ENCODE measurements around the gene KLHL36. TPM values are rescaled to one million over a fixed set of nuclear protein-coding genes. Genes with fewer than 3 reads are reported as not detected.

Gene KLHL36
- 40.7 and 45.5 TPM in 2 replicates for total RNA-seq (2014; rRNA removed)
- polyA plus RNA-seq (2012) = 21.0 TPM

DNA sequence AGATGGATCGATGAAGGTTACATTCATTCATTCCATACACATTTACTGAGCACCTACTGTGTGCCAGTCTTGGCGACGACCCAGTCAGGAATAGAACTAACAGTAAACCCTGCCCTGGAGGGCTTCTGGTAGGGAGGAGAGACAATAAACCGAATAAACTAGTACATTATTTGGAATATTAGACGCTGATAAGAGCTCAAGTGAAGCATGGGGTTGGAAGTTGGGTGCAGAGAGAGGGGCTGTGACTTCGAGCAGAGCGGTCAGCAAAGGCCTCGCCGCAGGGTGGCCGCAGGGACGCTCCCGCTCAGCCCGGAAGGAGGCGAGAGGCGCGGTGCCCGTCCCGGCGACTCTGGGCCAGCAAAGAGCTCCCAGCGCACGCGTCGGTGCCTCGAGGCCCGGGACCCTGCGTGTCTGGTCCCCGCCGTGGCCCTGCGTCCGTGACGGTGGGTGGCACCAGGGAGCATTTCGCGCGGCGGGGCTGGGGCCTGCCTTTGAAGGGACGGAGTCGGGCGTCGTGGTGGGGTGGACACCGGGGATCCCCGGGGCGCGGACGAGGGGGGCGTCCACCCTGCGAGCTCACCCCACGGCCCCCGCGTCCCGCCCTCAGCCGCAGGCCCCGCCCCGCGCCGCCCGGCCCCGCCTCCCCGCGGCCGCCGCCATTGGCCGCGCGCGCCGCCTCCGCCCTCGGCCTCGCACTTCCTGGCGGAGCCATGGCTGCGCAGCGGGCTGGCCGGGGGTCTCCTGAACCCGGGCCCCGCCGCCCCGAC, at the start of gene KLHL36:
TSS of gene KLHL36 (plus strand) at position 684 of the 767 bp plus-strand sequence. CDS start 2,357 bp downstream, outside the sequence.
- DNase-seq (ENCODE audit: low read depth) = no peak

DNA sequence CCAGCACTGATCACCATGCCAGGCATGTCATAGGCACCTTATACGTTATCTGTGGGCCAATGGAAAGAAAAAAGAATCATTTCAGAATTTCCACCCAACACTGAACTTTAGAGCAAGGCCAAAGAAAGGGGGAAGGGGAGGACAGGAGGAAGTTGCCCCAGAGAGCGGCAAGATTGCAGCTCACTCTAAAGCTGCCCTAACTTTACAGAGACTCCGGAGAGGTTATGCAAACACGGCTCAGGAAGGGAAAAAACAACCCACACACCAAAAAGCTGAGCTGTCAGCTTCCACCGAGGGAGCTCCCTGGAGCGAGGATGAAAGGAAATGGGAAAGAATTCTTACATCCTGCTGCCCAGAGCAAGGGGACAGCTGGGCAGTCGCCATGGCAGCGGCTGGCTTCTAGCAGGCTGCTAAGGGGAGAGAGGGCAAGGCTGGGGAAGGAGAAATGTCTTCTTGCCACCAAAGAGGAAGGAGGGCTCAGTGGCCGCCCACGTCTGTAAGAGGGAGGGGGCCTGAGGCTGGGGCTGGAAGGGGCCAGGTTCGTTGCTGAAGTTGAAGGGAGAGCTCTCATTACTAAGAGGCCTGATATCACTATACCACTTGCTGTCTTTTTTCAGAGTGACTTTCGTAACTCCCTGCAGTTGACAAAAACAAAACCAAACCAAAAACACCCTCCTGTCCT, 48.6 kb upstream of the KLHL36 start:
- peak; percentile 86 for DNase-seq (ENCODE audit: low read depth)

DNA sequence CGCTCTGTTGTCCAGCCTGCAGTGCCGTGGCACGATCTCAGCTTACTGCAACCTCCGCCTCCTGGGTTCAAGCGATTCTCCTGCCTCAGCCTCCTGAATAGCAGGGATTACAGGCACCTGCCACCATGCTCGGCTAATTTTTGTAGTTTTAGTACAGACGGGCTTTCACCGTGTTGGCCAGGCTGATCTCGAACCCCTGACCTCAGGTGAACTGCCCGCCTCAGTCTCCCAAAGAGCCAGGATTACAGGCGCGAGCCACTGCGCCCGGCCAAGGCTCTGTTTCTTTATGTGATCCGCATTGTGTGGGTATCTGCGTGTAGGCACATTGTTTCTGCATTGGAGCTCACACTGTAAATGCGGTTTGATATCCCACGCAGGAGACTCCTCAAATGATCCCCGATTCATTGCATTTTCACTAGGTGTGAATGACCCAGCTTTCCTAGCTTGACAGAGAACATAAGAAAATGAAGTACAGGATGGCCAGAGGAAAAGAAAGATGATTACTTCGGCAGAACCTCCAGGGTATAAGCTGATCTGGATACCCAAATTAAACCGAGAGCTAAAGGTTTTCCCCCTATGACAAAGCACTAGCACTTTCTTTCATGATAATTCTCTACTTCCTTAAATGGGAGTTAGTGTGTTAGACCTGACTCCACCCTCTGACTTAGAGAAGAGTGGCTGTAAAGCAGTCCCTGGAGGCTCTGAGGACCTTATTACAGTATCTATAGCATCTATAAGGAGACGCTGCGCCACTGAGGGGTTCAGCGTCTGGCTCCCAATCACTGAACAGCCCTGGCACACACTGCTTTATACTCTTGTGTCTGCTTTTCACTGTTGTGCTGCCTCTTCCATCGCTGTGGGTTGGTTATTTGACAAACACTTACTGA, 47.7 kb upstream of the KLHL36 start:
- no peak for DNase-seq (ENCODE audit: low read depth)

DNA sequence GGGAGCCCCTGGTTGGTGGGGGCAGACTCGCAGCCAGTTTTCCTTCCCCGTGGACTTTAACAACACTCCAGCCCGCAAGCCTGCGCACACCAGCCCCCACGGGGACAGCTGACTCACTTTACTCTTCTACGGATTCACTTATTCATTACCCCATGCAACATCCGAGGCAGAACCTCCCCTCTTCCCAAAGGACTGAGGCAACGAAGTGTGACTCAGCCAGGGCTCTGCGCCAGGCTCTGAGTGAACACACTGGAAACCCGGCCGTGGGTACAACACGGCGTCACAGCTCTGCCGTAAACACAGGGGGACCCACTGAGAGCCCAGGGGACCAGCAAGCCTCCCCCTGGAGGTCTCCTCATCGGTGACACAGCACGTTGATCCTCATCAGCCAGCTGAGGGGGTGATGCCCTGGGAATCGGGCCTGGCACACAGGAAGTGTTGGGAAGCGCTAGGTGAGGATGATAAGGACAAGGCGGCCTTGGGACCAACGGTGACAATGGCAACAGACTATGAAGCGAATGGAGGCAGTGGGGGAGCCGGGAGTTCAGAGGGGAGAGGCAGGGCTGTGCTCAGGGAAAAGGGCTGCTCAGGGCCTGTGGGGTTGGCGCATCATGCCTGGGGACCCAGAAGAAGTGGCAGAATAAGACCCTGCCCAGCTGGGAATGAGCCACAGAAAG, 45.0 kb upstream of the KLHL36 start:
- peak; percentile 96 for DNase-seq (ENCODE audit: low read depth)

DNA sequence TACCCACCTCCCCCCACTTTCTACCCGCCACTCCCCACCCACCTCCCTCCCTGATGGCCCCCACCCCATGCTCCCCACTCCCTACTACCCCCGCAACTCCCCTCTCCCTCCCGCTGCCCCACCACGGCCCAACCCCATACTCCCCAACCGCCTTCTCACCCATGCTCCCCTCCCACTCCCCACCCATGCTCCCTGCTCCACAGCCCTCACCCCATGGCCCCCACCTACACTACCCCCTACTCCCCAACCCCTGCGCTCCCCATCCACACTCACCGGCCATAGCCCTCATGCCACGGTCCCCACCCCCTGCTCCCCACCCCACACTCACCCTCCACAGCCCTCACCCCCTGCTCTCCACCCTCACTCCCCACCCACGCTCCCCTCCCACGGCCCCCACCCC, 44.4 kb upstream of the KLHL36 start:
- DNase-seq (ENCODE audit: low read depth) = no peak

DNA sequence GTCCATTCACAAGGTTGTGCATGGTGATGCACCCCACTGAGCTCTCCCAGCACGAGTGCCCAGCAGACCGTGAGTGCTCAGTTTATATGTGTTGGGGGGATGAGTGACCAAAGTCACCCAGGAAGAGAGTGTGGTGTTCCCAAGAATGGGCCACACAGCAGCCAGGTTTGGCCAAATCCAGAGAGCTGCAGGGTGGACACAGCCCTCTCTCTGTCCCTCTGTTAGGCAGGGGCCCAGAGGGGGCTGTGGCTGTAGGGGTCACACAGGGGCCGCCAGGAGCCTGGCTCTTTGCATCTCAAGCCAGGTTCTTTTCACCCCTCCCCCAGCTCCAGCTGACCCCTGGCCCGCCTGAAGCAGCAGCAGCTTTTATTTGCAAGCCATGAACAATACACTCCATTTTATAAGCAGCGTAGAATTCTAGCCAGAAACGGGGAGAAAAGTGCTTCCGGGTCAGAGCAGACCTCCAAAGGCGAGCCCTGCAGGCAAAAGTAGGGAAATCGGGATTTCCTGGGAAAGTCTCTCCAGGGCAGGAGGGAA, 43.8 kb upstream of the KLHL36 start:
- DNase-seq (ENCODE audit: low read depth) = no peak

DNA sequence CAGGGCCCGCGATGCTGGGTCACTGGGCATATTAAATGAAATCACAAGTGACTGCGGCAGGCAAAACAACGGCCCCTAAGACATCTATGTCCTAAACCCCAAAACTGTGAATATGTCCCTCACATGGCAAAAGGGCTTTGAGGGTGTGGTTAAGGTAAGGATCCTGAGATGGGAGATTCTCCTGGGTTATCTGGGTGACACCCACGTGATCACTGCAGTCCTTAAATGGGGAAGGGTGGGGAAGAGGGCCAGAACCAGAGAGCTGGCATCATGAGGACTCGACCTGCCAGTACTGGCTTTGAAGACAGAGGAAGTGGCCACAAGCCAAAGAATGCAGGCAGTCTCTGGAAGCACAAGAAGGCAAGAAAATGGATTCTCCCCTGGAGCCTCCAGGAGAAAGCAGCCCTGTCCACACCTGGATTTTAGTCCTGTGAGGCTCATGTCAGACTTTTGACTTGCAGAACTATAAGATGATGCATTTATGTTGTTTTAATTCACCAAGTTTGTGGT, 42.9 kb upstream of the KLHL36 start:
- DNase-seq (ENCODE audit: low read depth) = no peak

DNA sequence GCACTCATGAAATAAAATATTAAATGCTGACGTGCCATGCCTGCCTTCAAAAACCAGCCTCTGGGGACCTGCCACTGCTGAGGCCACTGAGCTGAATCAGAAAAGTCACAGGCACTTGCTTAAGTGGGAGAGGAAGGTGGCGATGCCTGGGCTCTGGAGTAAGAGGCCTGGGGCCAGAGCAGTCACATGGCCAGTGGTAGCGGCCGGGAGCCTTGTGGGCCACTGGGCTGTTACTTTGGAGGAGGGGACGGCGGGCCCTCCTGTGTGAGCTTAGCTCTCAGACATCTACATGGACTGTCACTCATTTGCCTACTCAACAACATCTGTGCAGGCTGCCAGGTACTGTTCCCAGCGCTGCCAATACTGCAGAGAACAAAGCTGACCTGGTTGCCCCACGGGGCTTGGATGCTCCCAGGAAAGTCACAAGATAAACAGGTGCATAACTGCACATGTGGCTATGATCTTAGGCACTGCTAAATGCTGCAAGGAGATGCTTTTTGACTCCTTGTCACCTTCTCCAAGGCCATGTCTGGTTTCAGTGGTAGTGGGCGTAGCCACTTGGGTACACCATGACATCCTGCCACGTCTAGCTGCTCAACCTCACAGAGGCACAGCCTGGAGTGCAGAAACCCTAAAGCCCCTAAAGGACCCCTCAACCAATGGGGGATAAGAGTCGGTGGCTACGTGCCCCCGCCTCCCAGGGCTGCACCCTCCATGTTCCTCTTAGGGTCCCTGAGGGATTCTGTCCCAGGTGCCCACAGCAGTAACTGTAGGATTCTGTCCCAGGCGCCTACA, 42.0 kb upstream of the KLHL36 start:
- no peak for DNase-seq (ENCODE audit: low read depth)

DNA sequence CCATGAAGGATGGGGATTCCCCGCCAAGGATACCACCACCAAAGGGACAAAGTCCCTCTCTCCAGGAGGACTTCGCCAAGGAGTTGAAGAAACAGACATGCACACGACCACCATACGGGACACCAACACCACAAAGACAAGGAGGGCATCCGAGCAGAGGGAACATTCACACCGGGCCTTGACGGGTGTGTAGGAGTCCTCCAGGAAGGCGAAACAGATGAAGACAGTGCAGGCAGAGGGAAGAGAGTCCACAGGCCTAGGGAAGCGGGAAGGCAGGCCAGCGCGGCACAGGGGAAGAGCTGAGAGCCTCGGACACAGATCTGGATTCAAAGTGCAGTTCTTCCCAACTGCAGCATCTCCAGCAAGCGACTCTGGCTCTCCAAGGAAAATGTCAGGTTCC, 41.2 kb upstream of the KLHL36 start:
- no peak for DNase-seq (ENCODE audit: low read depth)

DNA sequence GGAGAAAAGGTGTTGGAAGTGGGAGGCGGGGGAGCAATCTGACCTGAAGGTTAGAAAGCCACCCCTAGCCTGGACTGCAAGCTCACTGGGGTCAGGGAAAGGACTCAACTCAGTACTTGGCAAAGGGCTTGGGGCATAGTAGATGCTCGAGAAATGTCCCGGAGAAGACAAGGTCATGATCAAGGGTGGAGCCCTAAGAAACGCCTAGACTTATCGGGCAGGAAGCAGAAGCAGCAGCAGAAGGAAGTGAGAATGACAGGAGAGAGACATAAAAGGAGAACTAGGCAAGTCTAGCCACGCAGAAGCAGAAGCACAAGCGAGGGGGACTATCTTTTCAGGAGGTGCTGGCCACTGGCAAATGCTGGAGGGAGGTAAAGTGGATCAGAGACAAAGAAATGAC, 40.6 kb upstream of the KLHL36 start:
- DNase-seq (ENCODE audit: low read depth) = no peak

DNA sequence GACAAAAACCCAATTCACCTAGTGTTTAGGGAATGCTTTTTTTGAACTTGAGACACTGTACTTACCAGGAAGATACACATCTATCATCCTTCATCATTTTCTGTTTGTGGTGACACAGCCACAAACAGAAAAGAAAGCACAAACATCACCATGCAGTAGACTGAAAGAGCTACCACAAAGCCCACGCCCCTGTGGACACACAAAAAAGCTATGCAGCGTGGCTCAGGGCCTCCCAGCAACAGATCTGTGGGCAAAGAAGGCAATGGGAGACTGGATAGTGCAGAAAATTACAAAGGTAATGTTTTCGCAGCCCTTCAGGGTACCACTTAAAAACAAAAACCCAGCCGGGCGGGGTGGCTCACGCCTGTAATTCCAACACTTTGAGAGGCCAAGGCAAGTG, 40.0 kb upstream of the KLHL36 start:
- no peak for DNase-seq (ENCODE audit: low read depth)

DNA sequence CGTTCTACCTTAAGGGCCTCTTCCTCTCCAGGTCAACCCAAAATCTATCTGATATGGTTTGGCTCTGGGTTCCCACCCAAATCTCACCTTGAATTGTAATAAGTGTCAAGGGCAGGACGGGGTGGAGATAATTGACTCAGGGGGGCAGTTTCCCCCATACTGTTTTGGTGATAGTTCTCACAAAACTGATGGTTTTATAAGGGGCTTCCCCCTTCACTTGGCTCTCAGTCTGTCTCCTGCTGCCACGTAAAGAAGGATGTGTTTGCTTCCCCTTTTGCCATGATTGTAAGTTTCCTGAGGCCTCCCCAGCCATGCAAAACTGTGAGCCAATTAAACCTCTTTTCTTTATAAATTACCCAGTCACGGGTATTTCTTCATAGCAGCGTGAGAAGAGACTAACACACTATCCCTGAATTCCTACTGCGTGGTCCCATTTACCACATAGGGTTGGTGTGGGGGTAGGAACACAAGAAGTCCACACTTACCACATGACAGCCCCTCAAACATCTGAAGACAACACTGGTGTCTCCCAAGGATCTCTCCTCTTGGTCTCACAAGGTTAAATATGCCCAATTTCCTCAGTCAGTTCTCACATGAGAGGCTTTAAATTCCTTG, 38.6 kb upstream of the KLHL36 start:
- no peak for DNase-seq (ENCODE audit: low read depth)

DNA sequence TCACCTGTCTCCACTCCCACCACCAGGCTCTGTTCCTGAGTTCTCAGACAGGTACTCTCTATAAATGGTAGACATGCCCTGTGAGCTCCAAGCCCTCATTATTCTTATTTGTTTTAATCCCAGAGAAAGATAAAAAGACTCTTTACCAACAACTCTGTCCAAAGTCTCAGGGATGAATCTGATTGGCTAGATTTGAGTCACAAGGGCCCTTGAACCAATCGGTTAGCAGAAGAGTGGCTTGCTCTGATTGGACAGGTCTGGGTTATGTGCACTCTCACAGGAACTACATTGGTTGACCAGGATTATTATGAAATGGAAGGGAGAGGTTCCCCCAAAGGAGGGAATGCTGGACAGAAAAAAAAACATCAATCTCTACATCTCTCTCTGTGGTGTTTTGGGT, 37.9 kb upstream of the KLHL36 start:
- DNase-seq (ENCODE audit: low read depth) = no peak

DNA sequence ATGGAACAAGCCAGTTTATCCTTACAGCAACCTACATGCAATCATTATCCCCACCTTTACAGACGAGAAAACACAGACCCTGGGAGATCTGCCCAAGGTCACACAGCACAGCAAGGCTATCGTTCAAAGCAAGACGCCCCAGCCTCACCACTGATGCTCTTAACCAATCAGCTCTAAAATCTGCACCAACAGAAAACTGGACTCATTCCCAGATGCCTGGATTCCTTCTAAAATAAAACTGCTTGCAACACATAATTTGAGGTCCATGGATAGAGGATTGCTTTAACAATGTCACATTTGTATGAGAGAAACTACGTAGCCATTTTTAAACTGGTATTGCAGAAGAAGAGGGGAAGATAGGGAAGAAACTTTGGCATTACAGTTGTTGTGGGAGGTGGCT, 37.3 kb upstream of the KLHL36 start:
- no peak for DNase-seq (ENCODE audit: low read depth)

DNA sequence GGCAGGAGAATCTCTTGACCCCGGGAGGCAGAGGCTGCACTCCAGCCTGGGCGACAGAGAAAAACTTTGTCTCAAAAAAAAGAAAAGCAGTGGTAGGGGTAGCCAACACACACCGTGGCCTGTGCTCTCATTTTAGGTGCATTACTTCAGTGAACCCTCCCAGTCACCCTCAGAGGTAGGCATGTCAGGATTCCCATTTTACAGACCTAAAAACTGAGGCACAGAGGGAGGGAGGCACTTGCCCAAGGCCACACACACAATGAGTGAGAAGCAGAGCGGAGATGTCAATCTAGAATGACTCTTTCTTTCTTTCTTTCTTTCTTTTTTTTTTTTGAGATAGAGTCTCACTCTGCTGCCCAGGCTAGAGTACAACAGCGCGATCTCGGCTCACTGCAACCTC, 35.6 kb upstream of the KLHL36 start:
- no peak for DNase-seq (ENCODE audit: low read depth)

DNA sequence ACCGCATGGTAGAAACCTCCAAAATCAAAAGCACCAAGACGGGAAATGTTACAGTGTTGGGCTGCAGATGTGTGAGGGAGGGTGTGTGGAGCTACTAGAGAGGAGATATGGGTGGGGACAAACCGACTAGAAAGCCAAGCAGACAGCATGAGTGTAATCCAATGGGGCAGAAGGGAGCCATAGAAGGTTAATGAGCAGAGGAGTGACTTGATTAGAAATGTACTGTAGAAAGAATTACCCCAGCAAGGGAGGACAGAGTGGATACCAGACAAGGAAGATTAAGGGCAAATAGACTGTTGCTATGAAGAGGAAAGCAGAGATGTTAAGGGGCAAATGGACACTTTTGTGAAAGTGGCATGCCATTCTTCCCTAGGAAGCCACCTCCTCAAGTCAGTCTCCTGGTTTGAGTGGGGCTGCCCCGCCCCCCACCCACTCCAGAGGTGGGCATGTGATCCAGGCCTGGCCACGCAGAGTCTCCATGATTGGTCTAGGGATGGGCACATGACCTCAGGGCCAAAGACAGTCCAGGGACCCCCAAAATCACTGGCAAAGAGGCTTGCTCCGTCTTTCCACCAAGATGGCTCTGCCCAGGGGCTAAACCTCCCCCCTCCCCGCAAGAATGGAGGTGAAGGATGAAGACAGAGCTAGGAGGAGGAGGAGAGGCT, 34.8 kb upstream of the KLHL36 start:
- DNase-seq (ENCODE audit: low read depth) = no peak

DNA sequence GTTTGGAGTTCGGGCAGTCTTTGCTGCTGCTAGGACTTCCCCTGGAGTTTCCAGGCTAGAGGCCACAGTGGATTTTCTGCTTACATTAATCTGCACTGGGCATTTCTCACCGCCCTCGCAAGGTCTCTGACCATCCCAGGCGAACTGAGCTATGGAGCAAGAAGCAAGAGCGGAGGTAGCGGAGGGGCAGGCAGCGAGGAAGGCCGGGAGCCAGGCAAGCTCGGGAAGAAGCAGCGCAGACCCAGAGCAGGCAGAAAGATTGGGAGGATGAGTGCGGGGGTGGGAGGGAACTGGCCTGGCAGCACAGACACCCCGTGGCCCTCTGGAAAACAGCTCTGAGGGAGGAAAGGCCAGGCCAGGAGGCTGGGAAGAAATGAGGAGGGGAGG, 34.2 kb upstream of the KLHL36 start:
- no peak for DNase-seq (ENCODE audit: low read depth)

DNA sequence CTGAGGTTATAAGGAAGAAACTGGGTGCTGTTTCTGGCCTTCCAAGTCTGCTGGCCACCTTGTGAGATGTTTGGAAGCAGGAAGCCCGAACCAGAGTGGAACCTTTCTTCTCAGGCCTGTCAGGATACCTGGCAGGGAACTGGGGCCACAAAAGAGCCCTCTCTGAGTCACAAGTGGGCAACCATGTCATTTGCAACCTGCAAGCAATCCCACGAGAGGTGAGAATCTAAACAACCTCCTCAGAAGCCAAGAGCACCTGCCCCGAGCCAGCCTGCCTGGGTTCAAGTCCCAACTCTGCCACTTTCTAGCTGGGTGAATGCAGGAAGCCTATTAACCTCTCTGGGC, 33.7 kb upstream of the KLHL36 start:
- DNase-seq (ENCODE audit: low read depth) = no peak

All from LHCN-M2 (cell line).